Prostate gland (tissue), 2 donors: Measurements from ENCODE around the gene DYNC1I1.

ENCODE experiments used
- CTCF ChIP-seq, 4 experiments: fragments of 200-600 bp in 2 of 4; fragments of 450-650 bp in 2 of 4; sonication (generic) in 2 of 4; IDR thresholded peaks; 1 replicate in 3 of 4; 2 replicates in 1 of 4; pipeline ENCODE4 v1.5.1; 2016 to 2019; ENCODE audit warnings: antibody characterized with exemption in 4 of 4, mild to moderate bottlenecking in 2 of 4, moderate library complexity in 2 of 4
- POLR2A ChIP-seq: fragments of 450-650 bp; IDR thresholded peaks from one replicate; pipeline ENCODE4 v1.6.1; 2016; ENCODE audit warnings: antibody characterized with exemption, mild to moderate bottlenecking
- POLR2AphosphoS5 ChIP-seq: sonication (generic); formaldehyde crosslinking; IDR thresholded peaks from one replicate; pipeline ENCODE4 v1.6.1; 2017; ENCODE audit warnings: antibody characterized with exemption

- no peak for TF ChIP-seq CTCF (IDR thresholded peaks at IDR 0.05)
- TF ChIP-seq POLR2A, result no peak
- no peak for TF ChIP-seq POLR2AphosphoS5
Measured at GRCh38 chr7:95865716-95866371, 93.5 kb downstream of the DYNC1I1 start.
